ENCODE measurements around the gene CRACDL.
"Not testable (repeated sequence)": the region's sequence is repeated elsewhere in the genome, so short reads cannot be mapped to it uniquely, and the experiment has no call there.

Gene CRACDL

GRCh38 chr2:98753801-98754200 is 182.2 kb downstream of the CRACDL start:
- H3K27me3 ChIP-seq (ENCODE audit: low read depth, low read length), result peaks cover 11% of the 10 kb centered on the region
- no peak overlapping the region for H2AFZ ChIP-seq (ENCODE audit: low read depth, low read length)
- no peaks in the 10 kb centered on the region for H4K20me1 ChIP-seq (ENCODE audit: insufficient read depth, low read length)
- H3K9ac ChIP-seq (ENCODE audit: low read length), result no peak overlapping the region
- H3K4me1 ChIP-seq (ENCODE audit: low read length), result peaks cover 20% of the 10 kb centered on the region
- H3K27ac ChIP-seq (ENCODE audit: low read length), result no peak overlapping the region
- H3K9me3 ChIP-seq (ENCODE audit: insufficient read depth, low read length), result no peaks in the 10 kb centered on the region
- no peak overlapping the region for H3K4me2 ChIP-seq (ENCODE audit: low read length)
- no peaks in the 10 kb centered on the region for H3K36me3 ChIP-seq (replicated peaks; ENCODE audit: low read depth, low read length)
- TF ChIP-seq EZH2phosphoT487 (IDR thresholded peaks at IDR 0.05; ENCODE audit: low read depth) (no peak), CTCF (IDR thresholded peaks at IDR 0.05; ENCODE audit: low read depth, low read length) (no peak)
- no peak overlapping the region for H3K4me3 ChIP-seq (ENCODE audit: low read length)
- no peaks in the 10 kb centered on the region for H3K79me2 ChIP-seq (ENCODE audit: low read length)

GRCh38 chr2:98752711-98753110 is 183.3 kb downstream of the CRACDL start:
- H3K79me2 ChIP-seq (ENCODE audit: low read length); H4K20me1 ChIP-seq (ENCODE audit: insufficient read depth, low read length); H3K9ac ChIP-seq (ENCODE audit: low read length); H3K4me2 ChIP-seq (ENCODE audit: low read length); H3K27ac ChIP-seq (ENCODE audit: low read length); H3K36me3 ChIP-seq (replicated peaks; ENCODE audit: low read depth, low read length); H3K4me3 ChIP-seq (ENCODE audit: low read length); H3K9me3 ChIP-seq (ENCODE audit: insufficient read depth, low read length); H2AFZ ChIP-seq (ENCODE audit: low read depth, low read length): not testable (repeated sequence)
- Histone ChIP-seq H3K4me1 (ENCODE audit: low read length) (peaks cover 16% of the 10 kb centered on the region), H3K27me3 (ENCODE audit: low read depth, low read length) (peaks cover 11% of the 10 kb centered on the region)

GRCh38 chr2:98751748-98752147 is 184.3 kb downstream of the CRACDL start:
- Histone ChIP-seq H3K4me3 (ENCODE audit: low read length) (no peak overlapping the region), H2AFZ (ENCODE audit: low read depth, low read length) (no peak overlapping the region), H4K20me1 (ENCODE audit: insufficient read depth, low read length) (no peaks in the 10 kb centered on the region), H3K79me2 (ENCODE audit: low read length) (no peaks in the 10 kb centered on the region), H3K4me2 (ENCODE audit: low read length) (no peak overlapping the region), H3K36me3 (replicated peaks; ENCODE audit: low read depth, low read length) (no peaks in the 10 kb centered on the region), H3K9ac (ENCODE audit: low read length) (no peak overlapping the region), H3K27ac (ENCODE audit: low read length) (no peak overlapping the region), H3K27me3 (ENCODE audit: low read depth, low read length) (peaks cover 11% of the 10 kb centered on the region), H3K4me1 (ENCODE audit: low read length) (peaks cover 12% of the 10 kb centered on the region), H3K9me3 (ENCODE audit: insufficient read depth, low read length) (no peaks in the 10 kb centered on the region)
- no peak for TF ChIP-seq CTCF (IDR thresholded peaks at IDR 0.05; ENCODE audit: low read depth, low read length)
- no peak for TF ChIP-seq EZH2phosphoT487 (IDR thresholded peaks at IDR 0.05; ENCODE audit: low read depth)

GRCh38 chr2:98750593-98751282 is 185.3 kb downstream of the CRACDL start:
- H4K20me1 ChIP-seq (ENCODE audit: insufficient read depth, low read length), result no peaks in the 10 kb centered on the region
- H2AFZ ChIP-seq (ENCODE audit: low read depth, low read length), result no peak overlapping the region
- H3K9ac ChIP-seq (ENCODE audit: low read length), result no peak overlapping the region
- H3K79me2 ChIP-seq (ENCODE audit: low read length), result no peaks in the 10 kb centered on the region
- TF ChIP-seq CTCF (IDR thresholded peaks at IDR 0.05; ENCODE audit: low read depth, low read length) (no peak), EZH2phosphoT487 (IDR thresholded peaks at IDR 0.05; ENCODE audit: low read depth) (no peak)
- H3K4me3 ChIP-seq (ENCODE audit: low read length), result no peak overlapping the region
- H3K4me1 ChIP-seq (ENCODE audit: low read length), result peaks cover 12% of the 10 kb centered on the region
- H3K36me3 ChIP-seq (replicated peaks; ENCODE audit: low read depth, low read length), result no peaks in the 10 kb centered on the region
- H3K9me3 ChIP-seq (ENCODE audit: insufficient read depth, low read length), result no peaks in the 10 kb centered on the region
- no peak overlapping the region for H3K4me2 ChIP-seq (ENCODE audit: low read length)
- no peak overlapping the region for H3K27ac ChIP-seq (ENCODE audit: low read length)
- H3K27me3 ChIP-seq (ENCODE audit: low read depth, low read length), result peaks cover 11% of the 10 kb centered on the region; the same call in 1 of the 2 replicates
